Panc1 (cell line): Measurements from ENCODE around the gene DCD.

Experiments
- TCF7L2 ChIP-seq: IDR thresholded peaks from 2 replicates; pipeline ENCODE4 v1.6.1; 2011; ENCODE audit warnings: mild to moderate bottlenecking, low read depth, low read length, inconsistent platforms
- TF ChIP-seq, protein P1 (sequence below): fragments of 450-650 bp; IDR thresholded peaks from 2 replicates; pipeline ENCODE4 v1.5.1; 2017; ENCODE audit warnings: mild to moderate bottlenecking

DNA sequence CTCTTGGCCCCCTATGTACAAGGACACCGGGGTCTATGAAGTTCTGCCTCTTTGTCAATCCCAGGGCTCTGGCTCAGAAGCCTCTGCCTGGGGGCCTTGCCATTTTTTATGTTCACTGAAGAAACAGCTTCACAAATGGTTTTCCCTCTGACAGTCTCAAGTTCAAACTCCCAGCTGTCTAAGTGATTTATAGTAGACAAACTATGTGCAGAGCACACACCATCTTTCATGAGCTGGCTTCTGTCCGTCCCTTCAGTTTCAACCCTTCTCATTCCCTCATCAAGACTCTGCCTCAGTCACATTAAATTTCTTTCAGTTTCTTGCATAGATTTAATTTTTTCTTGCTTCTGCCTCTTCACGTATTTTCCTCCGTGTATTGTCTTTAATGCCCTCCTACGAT, 2.7 kb upstream of the DCD start:
- TF ChIP-seq, protein P1, sequence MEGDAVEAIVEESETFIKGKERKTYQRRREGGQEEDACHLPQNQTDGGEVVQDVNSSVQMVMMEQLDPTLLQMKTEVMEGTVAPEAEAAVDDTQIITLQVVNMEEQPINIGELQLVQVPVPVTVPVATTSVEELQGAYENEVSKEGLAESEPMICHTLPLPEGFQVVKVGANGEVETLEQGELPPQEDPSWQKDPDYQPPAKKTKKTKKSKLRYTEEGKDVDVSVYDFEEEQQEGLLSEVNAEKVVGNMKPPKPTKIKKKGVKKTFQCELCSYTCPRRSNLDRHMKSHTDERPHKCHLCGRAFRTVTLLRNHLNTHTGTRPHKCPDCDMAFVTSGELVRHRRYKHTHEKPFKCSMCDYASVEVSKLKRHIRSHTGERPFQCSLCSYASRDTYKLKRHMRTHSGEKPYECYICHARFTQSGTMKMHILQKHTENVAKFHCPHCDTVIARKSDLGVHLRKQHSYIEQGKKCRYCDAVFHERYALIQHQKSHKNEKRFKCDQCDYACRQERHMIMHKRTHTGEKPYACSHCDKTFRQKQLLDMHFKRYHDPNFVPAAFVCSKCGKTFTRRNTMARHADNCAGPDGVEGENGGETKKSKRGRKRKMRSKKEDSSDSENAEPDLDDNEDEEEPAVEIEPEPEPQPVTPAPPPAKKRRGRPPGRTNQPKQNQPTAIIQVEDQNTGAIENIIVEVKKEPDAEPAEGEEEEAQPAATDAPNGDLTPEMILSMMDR, result no peak
- TF ChIP-seq TCF7L2, result no peak
